K562 (cell line): ENCODE measurements around the gene NRXN3.

Experiments
- CHD2 ChIP-seq: IDR thresholded peaks from 2 replicates; pipeline ENCODE4 v1.6.1; 2011; ENCODE audit warnings: low read depth, low read length
- NFRKB ChIP-seq: fragments of 450-650 bp; IDR thresholded peaks from 2 replicates; pipeline ENCODE4 v1.6.1; 2016; ENCODE audit warnings: low read depth
- SMAD3 ChIP-seq: fragments of 450-650 bp; formaldehyde crosslinking; conservative IDR thresholded peaks from 2 replicates; pipeline ENCODE4 v1.4.0; 2020; ENCODE audit warnings: mild to moderate bottlenecking

DNA sequence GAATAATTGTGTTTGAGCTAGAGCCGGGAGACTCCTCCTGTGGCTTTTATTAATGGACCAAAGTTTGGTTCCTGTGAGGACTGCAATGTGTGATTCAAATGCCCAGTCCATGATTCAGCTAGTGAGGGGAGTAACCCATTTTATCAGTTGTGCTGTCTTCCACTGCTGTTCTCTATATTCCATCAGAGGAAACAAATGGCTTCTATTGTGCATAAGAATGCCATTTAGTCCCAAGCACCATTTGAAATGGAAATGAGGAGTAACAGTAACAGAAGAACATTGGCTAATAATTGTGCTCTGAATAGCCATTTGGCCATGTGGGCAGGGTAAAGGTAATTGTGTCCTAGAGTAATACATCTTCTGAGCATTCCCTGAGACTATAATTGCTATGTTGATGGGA lies 1398.4 kb downstream of the NRXN3 start:
- TF ChIP-seq SMAD3 (no peak), CHD2 (no peak), NFRKB (no peak)
